NCI-H2196 (cell line): ENCODE measurements around the gene RPS13.
"Not testable (repeated sequence)": the region's sequence is repeated elsewhere in the genome, so short reads cannot be mapped to it uniquely, and the experiment has no call there.

ENCODE experiments used
- DNase-seq: peaks from one replicate; lab custom pipeline; 2025; ENCODE audit not compliant: unreplicated experiment; lab: John Stamatoyannopoulos, UW

The RPS13 gene

DNA sequence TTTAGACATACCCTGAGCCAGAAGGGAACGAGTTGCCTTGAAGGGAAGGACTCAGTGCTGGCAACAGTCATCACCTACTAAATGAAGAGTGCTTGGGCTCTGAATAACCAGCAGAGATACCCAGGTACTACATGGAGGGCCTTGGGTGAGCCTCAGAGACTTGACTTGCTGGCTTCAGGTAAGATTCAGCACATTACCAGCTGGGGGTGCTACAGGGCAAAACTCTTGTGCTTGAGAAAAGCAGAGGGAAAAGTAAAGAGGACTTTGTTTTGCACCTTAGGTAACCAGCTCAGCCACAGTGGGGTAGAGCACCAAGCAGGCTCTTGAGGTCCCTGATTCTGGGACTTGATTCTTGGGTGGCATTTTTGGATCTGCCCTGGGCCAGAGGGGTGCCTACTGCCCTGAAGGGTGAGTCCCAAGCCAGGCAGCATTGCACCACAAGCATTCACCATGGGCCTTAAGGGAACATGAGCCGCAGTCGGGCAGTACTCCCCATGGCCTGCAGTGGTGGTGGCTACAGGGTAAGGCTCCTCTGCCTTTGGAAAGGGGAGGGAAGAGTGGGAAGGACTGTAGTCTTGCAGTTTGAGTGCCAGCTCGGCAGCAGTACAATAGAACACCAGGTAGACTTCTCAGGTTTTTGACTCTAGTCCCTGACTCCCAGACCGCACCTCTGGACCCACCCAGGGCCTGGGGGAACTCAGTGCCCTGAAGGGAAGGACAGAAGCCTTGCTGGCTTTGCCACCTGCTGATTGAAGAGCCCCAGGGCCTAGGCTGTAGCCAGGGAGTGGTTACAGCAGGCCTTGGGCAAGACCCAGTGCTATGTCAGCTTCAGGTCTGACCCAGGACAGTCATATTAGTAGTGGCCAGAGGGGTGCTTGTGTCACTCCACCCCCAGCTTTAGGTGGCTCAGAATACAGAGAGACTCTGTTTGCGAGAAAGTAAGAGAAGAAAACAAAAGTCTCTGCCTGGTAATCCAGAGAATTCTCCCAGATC, 40.5 kb downstream of the RPS13 start:
- no peak for DNase-seq

DNA sequence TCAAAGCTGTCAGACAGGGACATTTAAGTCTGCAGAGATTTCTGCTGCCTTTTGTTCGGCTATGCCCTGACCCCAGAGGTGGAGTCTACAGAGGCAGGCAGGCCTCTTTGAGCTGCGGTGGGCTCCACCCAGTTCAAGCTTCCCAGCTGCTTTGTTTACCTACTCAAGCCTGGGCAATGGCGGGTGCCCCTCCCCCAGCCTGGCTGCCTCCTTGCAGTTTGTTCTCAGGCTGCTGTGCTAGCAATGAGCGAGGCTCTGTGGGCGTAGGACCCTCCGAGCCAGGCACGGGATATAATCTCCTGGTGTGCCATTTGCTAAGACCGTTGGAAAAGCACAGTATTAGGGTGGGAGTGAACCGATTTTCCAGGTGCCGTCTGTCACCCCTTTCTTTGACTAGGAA, 43.4 kb downstream of the RPS13 start:
- not testable (repeated sequence) for DNase-seq

DNA sequence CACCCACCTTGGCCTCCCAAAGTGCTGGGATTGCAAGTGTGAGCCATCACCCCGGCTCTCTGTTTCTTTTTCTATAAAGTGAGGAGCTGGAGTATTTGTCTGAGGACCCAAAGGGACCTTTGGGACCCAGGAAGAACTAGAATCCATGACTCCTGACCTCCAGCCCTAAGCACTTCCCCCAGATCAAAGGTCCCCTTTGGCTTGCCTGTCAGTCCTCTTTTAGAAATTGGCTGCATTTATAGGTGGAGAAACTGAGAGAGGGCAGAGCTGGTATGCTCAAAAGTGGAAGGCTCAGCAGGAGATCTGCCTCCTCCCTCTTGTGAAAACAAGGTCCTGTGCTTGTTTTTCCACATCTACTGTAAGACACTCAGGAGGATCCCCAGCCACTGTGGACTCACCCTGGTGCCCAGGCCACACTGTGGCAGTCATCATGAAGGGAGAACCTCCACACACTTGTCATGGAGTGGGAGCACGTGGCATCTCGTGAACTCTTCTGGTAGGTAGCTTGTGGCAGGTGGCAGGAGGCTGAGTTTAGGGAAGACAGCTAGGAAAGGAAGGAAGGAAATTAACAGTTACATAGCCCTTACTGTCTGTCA, 50.9 kb downstream of the RPS13 start:
- DNase-seq: no peak

DNA sequence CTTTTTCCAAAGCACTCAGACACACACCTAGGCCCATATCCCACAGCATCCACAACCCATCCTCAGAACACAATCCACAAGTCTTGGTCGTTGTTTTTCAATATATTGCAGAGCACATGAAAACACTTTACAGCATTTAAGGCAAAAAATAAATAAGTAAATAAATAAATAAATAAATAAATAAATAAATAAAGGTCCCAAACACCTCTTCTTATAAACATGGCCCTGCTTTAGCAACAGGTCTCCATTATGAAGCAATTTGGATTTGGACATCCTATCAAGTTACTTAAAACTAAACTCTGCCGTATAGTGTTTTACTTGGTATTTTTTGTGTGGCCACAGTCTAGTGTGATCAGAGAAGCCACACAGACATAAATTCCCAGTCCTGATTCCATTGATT, 52.5 kb downstream of the RPS13 start:
- no peak for DNase-seq
